Measurements from ENCODE around the gene NLRC5. TPM values are rescaled to one million over a fixed set of nuclear protein-coding genes. Genes with fewer than 3 reads are reported as not detected.
A peak's percentile ranks its signal among the peaks of the same experiment; 100 is the strongest.
"Not testable (repeated sequence)": the region's sequence is repeated elsewhere in the genome, so short reads cannot be mapped to it uniquely, and the experiment has no call there.

Gene NLRC5
- total RNA-seq, 1 donor from 2014 or later: 6.4 TPM

DNA sequence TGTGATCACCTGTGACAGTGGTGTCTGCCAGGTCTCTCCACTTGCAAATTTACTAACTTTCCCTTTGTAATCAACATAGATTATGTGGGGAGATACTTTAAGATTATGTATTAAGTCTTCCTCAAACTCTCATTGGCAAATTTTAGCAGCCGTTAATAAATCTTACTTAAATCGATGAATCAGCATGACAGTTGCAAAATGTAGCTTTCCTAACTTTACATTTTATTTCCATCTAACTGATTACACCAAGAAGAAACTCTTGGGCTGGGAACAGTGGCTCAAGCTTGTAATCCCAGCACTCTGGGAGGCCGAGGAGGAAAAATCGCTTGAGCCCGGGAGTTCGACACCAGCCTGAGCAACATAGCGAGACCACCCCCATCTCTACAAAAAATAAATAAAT lies 79.7 kb downstream of the NLRC5 start:
- no peak for DNase-seq (ENCODE audit: low spot score)

DNA sequence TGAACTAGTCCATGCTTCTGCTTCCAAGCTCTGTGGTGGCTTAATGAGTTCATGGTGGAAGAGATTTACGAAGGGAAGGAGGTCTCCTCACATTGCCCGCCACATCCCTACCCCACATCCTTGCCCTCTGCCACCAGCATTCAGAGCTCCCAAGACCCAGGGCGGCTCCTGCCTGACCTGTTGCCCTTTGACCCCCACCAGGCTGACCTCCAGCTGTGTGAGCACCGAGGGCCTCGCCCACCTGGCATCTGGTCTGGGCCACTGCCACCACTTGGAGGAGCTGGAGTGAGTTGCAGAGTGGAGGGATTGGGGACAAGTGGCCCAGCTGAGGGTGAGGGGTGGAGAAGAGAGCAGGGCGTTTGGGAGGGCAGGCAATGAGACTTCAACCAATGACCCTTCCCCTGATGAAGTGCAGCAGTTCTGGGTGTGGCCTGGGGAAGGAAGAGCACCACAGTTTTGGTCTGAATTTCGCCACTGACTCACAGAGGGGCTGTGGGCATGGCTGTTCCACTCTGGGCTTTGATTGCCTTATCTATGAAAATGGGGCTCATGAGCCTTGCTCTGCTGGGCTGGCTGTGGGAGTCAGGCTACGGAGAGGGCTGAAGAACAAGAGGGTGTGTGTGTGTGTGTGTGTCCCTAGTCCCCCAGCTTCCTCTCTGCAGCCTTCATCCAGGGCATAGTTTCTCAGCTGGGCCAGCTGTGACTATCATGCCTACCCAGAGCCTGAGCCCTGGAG lies 80.4 kb downstream of the NLRC5 start:
- DNase-seq (ENCODE audit: low spot score): no peak
- ATAC-seq: no peak

More for the DNA sequence above, 79.7 kb downstream of the NLRC5 start:
- no peak for ATAC-seq

- ATAC-seq (no peak), DNase-seq (ENCODE audit: low spot score) (no peak)
Observed at GRCh38 chr16:57070424-57070823, 81.1 kb downstream of the NLRC5 start.

DNA sequence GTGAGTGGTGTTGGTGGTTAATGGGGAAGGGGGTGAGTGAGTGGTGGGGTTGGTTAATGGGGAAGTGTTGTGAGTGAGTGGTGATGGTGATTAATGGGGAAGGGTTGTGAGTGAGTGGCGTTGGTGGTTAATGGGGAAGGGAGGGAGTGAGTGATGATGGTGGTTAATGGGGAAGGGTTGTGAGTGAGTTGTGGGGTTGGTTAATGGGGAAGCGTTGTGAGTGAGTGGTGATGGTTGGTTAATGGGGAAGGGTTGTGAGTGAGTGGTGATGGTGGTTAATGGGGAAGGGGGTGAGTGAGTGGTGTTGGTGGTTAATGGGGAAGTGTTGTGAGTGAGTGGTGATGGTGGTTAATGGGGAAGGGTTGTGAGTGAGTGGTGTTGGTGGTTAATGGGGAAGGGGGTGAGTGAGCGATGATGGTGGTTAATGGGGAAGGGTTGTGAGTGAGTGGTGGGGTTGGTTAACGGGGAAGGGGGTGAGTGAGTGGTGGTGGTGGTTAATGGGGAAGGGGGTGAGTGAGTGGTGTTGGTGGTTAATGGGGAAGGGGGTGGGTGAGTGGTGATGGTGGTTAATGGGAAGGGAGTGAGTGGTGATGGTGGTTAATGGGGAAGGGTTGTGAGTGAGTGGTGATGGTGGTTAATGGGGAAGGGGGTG lies 81.8 kb downstream of the NLRC5 start:
- DNase-seq (ENCODE audit: low spot score); ATAC-seq: not testable (repeated sequence)

DNA sequence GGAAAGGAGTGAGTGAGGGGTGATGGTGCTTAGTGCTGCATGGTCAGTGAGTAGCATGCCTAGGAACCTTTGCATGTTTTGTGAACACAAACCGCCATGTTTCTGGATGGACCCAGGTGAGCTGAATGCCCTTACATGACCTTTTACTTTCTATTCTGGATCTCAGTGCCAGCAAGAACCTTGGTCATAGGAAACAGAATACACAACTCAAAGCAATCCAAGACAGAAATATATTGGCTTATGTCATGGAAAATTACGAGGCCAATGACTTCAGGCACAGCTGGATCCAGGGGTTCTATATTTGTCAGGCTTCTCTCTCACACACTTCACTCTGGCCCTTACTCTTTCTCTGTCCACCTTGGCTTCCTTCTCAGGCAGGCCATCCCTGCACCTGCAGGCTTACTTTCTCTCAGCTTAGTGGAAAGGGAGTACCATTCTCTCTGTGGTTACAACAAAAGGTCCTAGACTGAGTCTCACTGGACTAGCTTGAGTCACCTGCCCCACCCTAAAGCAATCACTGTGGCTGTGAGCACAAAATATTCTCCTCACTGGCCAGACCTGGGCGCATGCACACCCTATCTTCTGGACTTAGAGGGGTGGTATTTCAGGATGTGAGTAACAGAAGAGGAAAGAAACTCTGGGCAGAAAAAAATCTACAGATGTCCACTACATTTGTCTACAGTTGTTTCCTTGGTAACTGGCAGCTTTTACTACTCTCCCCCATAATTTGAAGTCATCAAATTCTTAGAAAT lies 82.7 kb downstream of the NLRC5 start:
- no peak for ATAC-seq

GRCh38 chr16:57072616-57073275 lies 83.4 kb downstream of the NLRC5 start:
- DNase-seq (ENCODE audit: low spot score) (no peak), ATAC-seq (no peak)

More for the DNA sequence above, 82.7 kb downstream of the NLRC5 start:
- DNase-seq (ENCODE audit: low spot score): no peak

GRCh38 chr16:57077714-57078113 lies 88.4 kb downstream of the NLRC5 start:
- ATAC-seq (no peak), DNase-seq (ENCODE audit: low spot score) (no peak)

GRCh38 chr16:57081744-57082143 lies 92.4 kb downstream of the NLRC5 start:
- ATAC-seq: no peak

GRCh38 chr16:57082664-57083063 lies 93.3 kb downstream of the NLRC5 start:
- no peak for DNase-seq (ENCODE audit: low spot score)
- ATAC-seq: no peak

More at GRCh38 chr16:57081744-57082143, 92.4 kb downstream of the NLRC5 start:
- no peak for DNase-seq (ENCODE audit: low spot score)

GRCh38 chr16:57083485-57084126 lies 94.2 kb downstream of the NLRC5 start:
- DNase-seq (ENCODE audit: low spot score) (no peak), ATAC-seq (no peak)

- ATAC-seq (peak; percentile 93), DNase-seq (ENCODE audit: low spot score) (peak; percentile 77)
Observed at GRCh38 chr16:57084257-57084770, 95.0 kb downstream of the NLRC5 start.

DNA sequence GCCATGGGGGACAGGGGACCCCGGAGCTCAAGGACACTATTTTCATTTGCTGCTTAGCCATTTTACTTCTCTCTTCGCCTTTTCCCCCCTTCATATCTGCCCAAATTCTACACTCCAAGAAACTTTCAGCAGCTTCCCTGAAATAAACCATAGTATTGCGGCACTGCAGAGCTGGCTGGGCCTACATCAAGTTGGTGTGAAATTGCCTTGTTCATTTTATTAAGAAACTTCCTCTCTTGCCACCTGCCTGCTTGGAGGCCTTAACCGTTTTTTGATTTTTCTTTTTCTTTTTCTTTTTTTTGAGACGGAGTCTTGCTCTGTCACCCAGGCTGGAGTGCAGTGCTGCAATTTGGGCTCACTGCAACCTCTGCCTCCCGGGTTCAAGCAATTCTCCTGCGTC lies 95.6 kb downstream of the NLRC5 start:
- ATAC-seq: no peak

DNA sequence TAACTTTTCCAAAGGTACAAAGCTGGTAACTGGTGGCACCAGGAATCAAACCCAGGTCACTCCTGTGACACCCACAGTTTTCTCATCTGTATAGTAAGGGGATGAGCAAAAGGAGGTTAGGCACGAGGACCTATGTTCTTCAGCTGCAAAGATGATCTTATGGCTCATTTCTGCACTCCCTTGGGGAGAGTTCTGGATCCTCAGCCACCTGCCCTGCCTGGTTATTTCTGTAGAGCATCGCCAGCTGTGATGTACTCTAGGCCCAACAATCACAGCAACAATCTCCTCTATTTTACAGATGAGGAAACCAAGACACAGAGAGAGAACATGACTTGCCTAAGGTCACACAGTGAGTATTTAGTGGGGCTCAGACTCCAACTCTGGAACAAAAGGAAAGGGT lies 97.6 kb downstream of the NLRC5 start:
- ATAC-seq (no peak), DNase-seq (ENCODE audit: low spot score) (no peak)

More for the DNA sequence above, 95.6 kb downstream of the NLRC5 start:
- no peak for DNase-seq (ENCODE audit: low spot score)

GRCh38 chr16:57089406-57089805 lies 100.0 kb downstream of the NLRC5 start:
- ATAC-seq (no peak), DNase-seq (ENCODE audit: low spot score) (no peak)

DNA sequence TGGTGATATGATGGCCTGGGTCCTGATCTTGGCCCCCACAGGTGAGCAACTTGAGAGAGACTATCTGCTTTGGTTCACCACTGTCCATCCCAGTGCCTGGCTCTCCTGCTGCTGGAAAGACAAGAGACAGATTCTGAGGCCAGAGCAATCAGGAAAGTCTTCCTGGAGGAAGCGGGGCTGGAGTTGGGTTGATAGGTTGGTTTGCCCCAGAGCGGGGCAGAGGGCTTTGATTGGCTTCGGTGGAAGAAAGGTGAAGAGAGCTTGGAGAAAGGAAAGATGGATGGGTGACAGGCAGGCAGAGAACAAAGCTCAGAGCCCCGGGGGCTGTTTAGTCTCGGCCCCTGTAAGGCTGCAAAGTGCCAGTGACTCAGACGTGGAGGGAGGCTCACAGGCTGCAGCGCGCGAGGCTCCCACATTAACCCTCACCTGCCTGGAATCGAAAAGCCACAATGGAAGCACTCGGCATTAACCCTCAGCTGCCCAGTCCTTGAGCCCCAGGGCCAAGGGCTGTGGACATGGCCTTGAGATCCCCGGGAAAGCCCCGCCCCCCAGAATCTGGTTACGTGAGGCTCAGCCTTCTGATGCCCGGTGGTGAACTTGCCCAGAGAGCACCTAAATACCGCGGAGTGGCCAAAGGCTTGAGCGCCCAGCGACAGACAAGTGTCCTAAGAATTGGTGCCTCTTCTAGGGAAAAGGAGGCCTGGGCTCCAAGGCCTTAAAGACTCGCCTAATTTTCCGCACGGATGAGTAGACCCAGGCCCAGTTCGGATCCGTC lies 102.0 kb downstream of the NLRC5 start:
- peak; percentile 50 for DNase-seq (ENCODE audit: low spot score)
- peak; percentile 2 for ATAC-seq

- DNase-seq (ENCODE audit: low spot score) (peak; percentile 62), ATAC-seq (peak; percentile 87)
Observed at GRCh38 chr16:57091975-57092785, 102.8 kb downstream of the NLRC5 start, which contains the start of gene CPNE2. CPNE2 (plus strand) TSS chr16:57092583; CDS start chr16:57110743, 18,160 bp downstream.

GRCh38 chr16:57092786-57093411 lies 103.5 kb downstream of the NLRC5 start:
- peak; percentile 61 for DNase-seq (ENCODE audit: low spot score)
- ATAC-seq: peak; percentile 72

Measured in left lobe of liver (tissue), 2 donors.